Stimulated activated CD8-positive, alpha-beta memory T cell treated with anti-CD3 and anti-CD28 coated beads, Interleukin-4, amount 100 ng/mL, for 1 hour (primary cell): ENCODE results near the gene TNFRSF14.

Source experiments
- DNase-seq, 2 donors: peaks; one replicate each; pipeline ENCODE4 v3.0.0-alpha.2; 2020; ENCODE audit warnings: low read depth in 2 of 2, low spot score in 1 of 2

TNFRSF14 gene

GRCh38 chr1:2586154-2587070, 30.2 kb downstream of the TNFRSF14 start, which contains the start of gene PRXL2B:
TSS of gene PRXL2B (plus strand) at chr1:2586777. CDS start at chr1:2586886, 109 bp downstream.
- DNase-seq, result peak; percentile 94 to 98

GRCh38 chr1:2587071-2587859, 31.1 kb downstream of the TNFRSF14 start:
- DNase-seq, result no peak

GRCh38 chr1:2587860-2588571, 31.8 kb downstream of the TNFRSF14 start:
- DNase-seq, result no peak

GRCh38 chr1:2588661-2589430, 32.7 kb downstream of the TNFRSF14 start:
- DNase-seq, result no peak

GRCh38 chr1:2589431-2590232, 33.5 kb downstream of the TNFRSF14 start:
- no peak for DNase-seq

- DNase-seq, result no peak
These were observed 34.3 kb downstream of the TNFRSF14 start for GRCh38 chr1:2590233-2591141.

- no peak for DNase-seq
These were observed 35.0 kb downstream of the TNFRSF14 start for GRCh38 chr1:2591233-2591580.

GRCh38 chr1:2591581-2592261, 35.5 kb downstream of the TNFRSF14 start:
- no peak for DNase-seq

GRCh38 chr1:2592672-2593071, 36.5 kb downstream of the TNFRSF14 start:
- DNase-seq, result no peak

- no peak for DNase-seq
These were observed 37.2 kb downstream of the TNFRSF14 start for GRCh38 chr1:2593251-2593878.

- DNase-seq, result no peak
These were observed 38.0 kb downstream of the TNFRSF14 start for GRCh38 chr1:2594001-2594640.

GRCh38 chr1:2594641-2595131, 38.5 kb downstream of the TNFRSF14 start:
- DNase-seq, result no peak

GRCh38 chr1:2595261-2595811, 39.2 kb downstream of the TNFRSF14 start:
- no peak for DNase-seq

GRCh38 chr1:2595812-2596529, 39.8 kb downstream of the TNFRSF14 start:
- DNase-seq, result no peak

GRCh38 chr1:2596530-2597333, 40.6 kb downstream of the TNFRSF14 start:
- DNase-seq, result no peak
